Measurements from ENCODE around the gene CCAR1.
"Not testable (repeated sequence)": the region's sequence is repeated elsewhere in the genome, so short reads cannot be mapped to it uniquely, and the experiment has no call there.

DNA sequence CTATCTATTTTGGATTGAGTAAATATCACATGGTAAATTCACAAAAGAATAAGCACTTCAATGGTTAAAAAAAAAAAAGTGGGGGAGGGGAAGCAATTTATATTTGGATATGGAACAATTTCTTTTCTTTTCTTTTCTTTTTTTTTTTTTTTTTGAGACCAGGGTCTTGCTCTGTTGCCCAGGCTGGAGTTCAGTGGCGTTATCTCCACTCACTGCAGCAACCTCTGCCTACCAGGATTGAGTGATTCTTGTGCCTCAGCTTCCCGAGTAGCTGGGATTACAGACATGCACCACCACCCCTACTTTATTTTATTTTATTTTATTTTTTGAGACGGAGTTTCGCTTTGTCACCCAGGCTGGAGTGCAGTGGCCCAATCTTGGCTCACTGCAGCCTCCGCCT lies 12.1 kb upstream of the CCAR1 start:
- TF ChIP-seq, protein P1, sequence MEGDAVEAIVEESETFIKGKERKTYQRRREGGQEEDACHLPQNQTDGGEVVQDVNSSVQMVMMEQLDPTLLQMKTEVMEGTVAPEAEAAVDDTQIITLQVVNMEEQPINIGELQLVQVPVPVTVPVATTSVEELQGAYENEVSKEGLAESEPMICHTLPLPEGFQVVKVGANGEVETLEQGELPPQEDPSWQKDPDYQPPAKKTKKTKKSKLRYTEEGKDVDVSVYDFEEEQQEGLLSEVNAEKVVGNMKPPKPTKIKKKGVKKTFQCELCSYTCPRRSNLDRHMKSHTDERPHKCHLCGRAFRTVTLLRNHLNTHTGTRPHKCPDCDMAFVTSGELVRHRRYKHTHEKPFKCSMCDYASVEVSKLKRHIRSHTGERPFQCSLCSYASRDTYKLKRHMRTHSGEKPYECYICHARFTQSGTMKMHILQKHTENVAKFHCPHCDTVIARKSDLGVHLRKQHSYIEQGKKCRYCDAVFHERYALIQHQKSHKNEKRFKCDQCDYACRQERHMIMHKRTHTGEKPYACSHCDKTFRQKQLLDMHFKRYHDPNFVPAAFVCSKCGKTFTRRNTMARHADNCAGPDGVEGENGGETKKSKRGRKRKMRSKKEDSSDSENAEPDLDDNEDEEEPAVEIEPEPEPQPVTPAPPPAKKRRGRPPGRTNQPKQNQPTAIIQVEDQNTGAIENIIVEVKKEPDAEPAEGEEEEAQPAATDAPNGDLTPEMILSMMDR (IDR thresholded peaks at IDR 0.05; ENCODE audit: low read depth, low read length), result not testable (repeated sequence)
- not testable (repeated sequence) for TF ChIP-seq EZH2phosphoT487 (IDR thresholded peaks at IDR 0.05; ENCODE audit: low read depth)

Measured in OCI-LY3 (cell line).